Stimulated activated CD8-positive, alpha-beta memory T cell treated with anti-CD3 and anti-CD28 coated beads, Interleukin-4, amount 100 ng/mL, for 1 hour (primary cell): Measurements from ENCODE around the gene LCN1.
A peak's percentile ranks its signal among the peaks of the same experiment; 100 is the strongest.
"Not testable (repeated sequence)": the region's sequence is repeated elsewhere in the genome, so short reads cannot be mapped to it uniquely, and the experiment has no call there.

ENCODE experiments used
- DNase-seq, 2 donors: peaks; one replicate each; pipeline ENCODE4 v3.0.0-alpha.2; 2020; ENCODE audit warnings: low read depth in 2 of 2, low spot score in 1 of 2

Gene LCN1

DNA sequence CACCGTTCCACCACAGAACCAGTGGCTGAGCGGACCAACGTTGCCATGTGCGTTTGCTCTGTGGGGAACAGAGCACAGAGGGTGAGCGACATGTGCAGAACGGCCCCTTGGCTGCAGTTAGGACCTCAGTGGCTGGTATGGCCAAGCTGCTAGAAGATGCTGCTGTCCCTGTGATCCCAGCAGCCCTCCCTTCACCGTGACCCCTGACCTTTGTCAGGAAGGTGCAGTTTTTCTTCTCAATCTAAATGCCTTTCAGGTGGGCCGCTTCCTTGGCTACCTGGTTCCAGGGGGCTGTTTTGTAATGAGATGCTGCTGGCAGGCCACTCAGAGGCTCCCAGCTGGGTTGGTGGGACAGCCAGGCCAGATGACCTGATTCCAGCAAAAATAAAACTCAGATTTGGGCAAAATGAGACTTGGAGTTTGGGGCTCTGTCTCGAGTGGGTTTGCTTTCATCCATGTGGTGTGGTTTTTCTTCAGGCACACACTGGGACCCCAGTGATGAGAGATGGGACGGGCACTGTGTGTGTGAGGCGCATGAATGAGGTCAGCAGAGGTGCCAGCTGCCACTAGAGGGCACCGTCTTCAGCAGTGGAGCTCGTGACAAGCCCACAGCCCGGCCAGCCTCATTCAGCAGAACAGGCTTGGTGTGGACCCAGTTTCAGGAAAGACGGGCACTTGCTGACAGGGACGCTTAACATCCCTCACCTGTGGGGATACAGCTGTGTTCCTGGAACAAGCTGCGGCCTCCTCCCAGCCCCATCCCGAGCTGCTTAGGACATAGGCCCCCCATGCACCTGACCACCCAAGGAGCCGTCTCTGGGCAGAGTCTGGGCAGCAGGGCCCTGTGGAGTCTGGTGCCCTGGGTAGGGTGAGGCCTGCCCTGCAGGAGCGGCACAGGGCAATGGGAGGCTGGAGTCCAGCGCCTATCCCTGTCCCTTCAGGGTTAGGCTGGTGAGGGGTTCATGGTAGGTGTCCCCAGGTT is 16.7 kb upstream of the LCN1 start:
- DNase-seq: peak in 1 of 2 donors; percentile 32

DNA sequence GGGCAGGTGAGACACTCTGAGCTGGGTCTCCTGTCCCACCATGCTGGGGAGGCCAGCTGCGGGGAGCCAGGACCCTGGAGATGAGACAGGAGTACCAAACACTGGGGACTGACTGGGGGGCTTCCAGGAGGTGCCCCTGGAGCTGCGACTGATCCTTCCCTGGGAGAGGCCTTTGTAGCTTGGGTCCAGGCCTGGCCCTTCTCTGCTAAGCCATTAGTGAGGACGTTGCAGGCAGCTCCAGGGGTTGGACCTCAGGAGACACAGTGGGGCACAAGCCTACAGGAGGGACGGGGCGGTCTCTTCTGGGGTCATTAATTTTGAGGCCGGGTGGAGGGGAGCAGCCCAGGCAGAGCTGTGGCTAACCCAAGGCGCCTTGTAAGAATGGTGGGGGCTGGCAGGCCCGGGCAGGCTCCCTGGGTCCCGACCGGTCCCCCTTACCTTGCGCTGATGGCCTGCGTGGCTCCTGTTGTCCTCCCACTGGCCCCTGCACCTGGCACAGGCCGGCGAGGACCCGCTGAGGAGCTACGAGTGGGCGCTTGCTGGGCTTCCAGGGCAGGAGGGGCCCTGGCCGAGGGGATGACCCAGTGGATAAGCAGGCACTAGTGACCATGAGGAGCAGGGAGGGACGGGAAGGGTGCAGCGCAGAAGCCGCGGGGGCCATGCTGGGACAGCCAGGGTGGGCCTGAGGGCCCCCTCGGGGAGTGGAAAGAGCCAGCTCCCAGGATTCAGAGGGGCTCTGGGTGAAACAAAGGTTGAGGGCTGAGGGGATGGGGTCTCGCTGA is 15.6 kb upstream of the LCN1 start:
- no peak for DNase-seq

DNA sequence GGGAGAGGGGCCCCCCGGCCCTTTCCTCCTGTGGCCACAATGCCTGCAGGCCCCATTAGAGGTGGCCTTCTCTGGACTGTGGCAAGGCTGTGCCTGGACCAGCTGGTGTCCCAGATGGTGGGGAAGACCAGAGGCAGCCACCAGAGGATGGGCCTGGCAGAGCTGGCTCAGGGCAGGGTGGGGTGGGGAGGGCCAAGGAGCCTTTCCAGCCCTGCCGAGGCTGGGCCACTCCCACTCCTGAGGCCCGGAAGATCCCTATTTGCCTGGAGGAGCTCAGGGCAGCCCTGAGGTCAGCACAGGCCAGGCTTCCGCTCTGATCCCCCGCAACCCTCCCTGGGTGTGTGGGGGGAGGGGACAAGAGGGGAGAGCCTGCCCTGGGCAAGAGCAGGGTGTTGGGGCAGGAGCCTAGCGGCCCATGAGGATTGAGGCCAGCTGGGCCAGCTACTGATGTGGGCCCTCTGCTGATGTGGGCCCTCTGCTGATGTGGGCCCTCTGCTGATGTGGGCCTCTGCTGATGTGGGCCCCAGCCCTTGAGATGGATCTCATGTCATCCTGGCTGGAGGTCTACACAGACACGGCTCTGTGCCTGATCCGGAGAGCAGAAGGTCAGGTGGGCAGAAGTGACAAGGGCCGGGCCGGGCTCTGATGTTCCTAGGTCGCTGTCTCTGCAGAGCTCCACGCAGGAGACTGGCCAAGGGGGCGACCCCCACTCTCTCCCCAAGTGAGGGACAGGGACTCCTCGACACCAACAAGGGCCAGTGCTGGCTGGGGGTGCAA is 14.7 kb upstream of the LCN1 start:
- no peak for DNase-seq

DNA sequence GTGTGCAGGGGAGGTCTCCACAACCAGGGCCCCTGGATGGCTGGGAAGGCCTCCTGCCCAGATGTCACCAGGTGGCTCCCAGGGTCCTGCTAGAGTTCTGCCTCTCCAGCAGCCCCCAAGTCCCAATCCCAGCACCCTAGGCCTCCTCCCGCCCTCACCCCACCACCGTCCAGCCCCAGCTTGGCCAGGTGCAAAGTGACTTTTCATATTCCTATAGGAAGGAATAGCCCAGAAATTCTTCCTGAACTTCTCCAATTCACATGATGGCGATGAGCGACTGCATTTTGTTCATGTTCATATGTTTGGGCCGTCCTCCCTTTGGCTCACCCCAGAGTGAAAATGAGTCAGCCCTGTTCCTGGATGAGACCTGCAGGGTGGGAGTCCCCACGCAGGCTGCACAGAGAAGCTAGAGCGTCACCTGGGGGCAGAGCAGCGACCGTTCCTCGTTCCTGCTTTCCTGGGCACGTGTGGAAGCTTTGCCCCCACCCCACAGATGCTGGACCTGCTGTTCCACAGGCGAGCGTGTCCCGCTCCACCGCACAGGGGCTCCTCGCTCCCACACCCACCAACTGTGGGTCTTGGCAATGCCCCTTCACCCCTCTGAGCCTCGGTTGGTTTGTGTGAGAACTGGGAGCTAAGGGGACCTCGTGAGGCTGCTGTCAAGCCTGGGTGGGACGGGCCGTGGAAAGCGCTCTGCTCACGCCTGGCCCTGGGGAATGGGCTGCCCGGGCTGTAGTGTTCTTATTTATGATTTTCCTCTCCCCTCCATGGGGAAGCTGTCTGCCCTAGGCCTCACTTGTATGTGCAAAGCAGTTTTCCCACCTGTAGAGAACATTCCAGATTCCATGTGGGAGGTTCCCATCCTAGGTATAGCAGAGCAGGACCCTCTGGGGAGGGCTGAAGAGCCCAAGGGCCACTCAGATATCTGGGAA is 13.9 kb upstream of the LCN1 start:
- no peak for DNase-seq

DNA sequence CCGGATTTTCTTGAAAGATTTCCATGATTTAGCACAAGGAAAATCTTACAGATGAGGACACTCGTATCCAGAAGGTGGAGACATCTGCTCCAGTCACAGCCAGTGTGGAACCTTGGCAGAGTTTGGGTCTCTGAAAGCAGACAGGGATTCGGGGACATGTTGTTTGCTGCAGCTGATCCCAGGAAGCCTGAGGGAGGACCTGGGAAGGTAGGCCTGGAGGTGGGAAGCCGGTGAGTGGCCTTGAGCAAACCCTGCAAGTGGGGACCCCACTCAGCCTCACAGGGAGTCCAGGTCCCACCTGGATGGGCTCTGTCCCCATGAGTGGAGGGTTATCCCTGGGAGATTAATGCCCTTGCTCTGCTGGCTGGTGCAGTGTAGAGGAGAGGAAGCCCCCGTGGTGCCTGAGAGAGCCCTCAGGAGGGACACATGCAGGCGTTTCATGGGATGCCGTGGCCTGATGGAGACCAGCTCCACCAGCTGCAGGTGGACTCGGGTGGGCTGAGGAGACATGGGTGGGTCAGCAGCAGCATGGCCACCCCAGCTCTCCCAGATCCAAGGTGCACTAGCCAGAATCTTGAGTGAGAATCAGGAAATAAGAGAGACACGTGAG is 12.9 kb upstream of the LCN1 start:
- no peak for DNase-seq

DNA sequence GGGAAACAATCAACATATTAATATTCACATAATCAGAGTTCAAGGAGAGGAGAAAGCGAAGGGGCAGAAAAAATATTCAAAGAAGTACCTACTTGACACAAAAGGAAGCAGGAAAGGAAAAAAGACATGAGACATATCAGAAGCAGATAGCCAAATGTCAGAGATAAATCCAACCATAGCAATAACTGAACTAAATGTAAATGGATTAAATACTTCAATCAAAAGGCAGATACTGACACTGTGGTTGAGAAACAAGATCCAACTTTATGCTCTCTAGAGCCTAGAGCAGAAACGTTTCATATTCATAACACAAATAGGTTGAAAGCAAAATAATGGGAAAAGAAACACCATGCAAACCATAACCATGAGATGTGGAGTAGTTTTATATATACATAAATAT is 11.8 kb upstream of the LCN1 start:
- DNase-seq: no peak

DNA sequence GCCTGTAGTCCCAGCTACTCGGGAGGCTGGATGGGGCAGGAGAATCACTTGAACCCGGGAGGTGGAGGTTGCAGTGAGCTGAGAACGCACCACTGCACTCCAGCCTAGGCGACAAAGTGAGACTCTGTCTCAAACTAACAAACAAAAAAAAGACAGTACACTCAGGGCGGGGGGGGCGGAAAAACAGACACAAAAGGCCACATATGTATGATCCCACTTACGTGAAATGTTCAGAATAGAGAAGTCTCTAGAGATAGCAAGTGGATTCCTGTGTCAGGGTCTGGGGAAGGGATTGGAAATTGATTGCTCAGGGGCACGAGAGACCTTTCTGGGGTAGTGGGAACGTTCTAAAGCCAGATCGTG is 9.0 kb upstream of the LCN1 start:
- DNase-seq: no peak

DNA sequence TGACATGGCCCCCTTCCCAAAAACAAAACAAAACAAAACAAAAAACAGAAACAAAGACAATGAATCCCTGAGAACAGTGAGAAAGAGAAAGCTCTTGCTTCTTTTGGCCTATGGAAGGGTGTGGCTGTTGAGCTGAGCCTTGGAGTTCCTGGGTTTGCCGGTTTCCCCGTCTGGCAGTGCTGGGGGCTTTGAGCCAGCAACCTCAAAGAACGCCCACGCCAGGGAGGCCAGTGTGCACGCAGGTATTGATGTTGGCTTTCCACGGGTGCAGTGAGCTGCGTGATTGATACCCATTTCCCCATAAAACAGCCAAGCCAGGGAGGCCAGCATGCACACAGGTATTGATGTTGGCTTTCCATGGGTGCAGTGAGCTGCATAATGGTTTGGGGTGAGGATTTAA is 8.3 kb upstream of the LCN1 start:
- no peak for DNase-seq

DNA sequence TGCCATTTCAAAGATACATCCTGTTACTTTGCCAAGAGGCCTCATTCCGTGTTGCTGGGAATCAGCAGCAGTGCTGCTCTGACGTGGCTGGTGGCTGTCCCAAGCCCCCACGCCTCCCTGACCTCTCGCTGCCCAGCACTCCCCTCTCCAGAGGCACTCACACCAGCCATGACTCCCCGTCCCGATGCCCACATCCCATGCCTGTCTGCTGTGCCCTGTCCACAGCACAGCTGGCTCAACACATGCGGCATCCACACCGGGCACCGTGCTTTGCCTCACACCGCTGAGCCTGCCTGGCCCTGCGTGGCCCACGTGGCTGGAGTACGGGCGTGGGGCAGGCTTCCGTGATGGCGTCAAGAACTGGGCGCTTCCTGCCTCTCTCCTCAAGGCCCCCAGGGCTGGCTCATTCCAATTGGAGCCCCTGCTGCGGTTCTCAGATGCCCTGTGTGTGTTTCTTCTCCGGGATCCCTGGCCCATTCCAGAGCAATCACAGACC is 7.8 kb upstream of the LCN1 start:
- DNase-seq: no peak

DNA sequence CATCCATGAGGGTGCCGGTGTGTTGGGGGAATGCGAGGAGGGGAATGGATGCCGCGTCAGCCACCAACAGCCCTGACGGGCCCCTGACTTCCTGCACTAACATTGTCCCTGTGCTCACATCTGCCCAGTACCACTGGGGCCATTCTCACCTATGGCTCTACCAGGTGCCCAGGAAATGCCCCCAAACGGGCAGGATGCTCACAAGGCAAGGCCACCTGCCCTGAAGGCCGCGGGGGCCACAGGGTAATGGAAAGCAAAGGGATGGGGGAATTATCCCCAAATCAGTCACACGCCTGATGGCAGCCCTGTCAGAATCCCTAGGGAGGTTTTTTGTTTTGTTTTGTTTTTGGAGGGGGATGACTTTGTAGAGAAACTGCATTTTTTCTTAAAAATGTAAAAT is 7.3 kb upstream of the LCN1 start:
- not testable (repeated sequence) for DNase-seq

DNA sequence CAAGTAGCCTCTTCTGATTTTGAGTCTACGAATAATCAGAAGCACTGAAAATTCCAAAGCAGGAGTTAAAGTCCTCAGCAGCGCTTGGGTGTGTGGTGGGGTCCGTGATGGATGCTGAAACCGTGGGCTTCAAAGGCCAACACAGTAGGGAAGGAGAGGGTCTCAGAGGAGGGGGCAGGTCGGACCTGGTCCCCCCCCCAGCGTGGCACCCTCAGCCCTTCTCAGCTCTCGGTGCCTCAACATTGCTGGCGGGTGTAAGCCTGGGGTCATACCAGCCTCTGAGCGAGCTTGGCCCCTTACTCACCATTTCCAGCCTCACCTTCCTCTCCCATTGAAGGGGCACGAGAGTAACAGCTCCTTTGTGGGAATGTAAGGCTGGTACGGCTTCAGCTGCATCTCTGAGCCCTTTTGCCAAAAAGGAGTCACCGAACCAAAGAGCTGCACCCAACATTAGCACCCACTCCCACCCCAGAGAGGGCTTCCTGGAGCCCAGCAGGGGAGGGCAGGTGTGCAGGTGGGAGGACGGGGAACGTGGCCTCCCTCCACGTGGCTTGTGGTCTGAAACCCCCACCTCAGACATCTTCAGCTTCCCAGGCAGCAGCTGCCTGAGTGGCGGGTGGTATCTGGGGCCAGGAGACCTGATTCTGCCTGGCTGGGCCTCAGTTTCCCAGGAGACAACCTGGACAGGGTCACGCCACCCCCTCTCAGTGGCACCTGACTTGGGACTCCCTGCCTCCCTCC is 6.7 kb upstream of the LCN1 start:
- no peak for DNase-seq

DNA sequence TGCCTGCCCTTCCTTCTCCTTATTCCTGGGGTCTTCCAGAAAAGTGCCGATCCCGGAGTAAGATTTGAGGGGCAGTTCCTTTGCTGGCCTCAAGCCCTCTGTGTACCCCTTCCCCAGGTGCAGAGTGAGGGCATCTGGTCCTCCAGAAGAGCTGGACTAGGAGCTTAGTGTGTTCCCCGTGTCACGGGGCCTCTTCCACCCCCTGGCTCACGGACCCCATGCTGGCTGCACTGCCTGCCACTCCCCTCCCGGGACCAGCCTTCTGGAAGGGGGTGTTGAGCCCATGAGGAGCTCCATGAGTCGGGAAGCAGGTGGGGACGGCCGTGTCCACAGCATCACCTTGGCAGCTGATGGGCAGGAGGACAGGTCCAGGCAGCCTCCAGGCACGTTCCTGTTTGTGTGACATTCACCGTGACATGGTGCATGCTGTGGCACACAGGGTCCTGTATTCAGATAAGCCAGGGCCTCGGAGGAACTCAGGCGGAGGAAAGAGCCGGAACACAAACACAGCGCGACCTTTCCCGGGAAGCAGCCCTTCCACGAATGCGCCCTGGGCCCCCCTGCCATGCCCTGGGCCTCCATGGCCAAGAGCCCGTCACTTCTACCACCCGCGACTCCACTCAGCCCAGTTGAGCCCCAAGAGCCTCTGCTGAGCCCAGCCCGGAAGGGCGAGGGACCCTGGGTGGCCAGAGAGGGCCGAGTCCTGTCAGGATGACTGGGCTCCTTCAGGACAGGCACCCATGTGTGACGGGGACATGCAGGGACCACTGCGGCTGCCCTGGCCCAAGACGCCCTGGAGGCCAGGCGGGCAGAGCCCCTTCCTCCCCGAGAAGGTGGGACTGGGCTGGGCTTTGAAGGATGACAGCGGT is 5.9 kb upstream of the LCN1 start:
- DNase-seq: no peak

DNA sequence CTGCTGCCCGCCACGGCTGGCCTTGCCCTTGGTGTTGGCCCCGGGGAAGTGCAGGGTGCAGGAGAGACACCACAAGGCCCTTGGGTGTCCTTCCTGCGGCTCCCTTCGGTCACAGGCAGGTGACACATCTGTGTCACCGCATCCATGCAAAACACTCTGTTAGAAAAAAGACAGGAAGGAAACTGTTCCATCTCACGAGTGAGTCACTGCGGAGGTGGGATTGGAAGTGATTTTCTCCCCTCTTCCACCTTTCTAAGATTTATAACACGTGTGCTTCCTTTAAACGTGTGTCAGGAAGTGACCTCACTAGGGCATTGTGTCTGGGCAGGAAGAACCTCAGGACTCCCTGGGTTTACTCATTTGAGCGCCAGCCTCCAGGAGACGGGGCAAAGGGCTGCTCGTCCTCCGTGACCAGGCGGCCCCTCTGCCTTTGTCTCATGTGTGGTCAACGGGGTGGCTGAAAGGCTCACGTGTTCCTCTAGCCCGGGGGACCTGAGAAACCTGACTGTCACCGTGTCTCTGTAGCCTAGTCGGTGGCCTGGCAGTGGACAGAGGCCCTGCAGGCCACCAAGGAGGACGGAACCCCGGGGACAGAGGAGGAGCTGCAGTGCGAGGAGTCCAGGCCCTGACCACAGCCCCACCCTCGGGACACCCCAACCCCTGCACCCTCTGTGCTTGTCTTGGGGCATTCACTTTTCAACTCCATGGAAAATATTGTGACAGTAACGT is 4.9 kb upstream of the LCN1 start:
- no peak for DNase-seq

DNA sequence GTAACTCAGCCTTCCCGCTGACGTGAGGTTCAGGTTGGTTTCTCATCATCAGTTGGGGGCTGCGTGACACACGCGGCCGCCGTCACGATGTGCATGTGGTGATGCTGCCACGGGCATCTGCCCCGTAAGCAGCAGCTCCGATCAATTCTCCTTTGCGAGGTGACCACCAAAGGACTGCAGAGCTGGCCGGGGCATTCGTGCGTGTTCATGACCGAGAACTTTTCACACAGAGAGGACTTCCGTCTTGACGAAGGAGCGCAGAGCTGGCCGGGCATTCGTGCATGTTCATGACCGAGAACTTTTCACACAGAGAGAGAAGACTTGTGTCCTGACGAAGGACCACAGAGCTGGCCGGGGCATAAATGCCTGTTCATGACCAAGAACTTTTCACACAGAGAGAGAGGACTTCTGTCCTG is 3.8 kb upstream of the LCN1 start:
- DNase-seq: no peak

DNA sequence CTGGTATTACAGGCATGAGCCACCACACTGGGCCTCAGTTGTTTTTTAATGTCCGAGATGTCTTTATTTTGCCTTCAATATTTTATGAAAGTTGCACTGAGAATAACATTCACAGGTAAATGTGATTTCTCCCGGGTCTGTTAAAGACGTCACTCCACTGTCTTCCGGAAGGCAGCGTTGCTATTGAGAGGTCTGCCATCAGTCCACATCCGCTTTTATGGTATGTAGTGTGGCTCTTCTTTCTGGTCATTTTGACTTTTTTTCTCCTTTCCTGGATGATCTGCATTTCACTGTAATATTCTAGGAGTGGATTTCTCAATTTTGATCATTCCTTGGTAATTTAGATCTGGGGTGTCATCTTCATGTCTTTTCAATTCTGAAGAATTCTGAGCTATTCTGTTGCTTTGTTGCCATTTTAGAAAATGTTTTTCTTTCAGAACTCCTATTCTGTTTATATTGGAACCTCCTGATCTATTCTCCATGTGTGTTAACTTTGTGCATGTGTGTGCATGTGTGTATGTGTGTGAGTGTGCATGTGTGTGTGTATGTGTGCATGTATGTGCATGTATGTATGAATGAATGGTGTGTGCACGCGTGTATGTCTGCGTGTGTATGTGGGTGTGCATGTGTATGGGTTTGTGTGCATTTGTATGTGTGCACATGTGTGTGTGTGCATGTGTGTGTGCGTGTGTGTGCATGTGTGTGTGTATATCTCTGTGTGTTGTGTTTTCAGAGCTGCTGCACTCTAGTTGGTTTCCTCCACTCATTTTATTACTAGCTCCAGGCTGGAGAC is 1.9 kb upstream of the LCN1 start:
- no peak for DNase-seq

DNA sequence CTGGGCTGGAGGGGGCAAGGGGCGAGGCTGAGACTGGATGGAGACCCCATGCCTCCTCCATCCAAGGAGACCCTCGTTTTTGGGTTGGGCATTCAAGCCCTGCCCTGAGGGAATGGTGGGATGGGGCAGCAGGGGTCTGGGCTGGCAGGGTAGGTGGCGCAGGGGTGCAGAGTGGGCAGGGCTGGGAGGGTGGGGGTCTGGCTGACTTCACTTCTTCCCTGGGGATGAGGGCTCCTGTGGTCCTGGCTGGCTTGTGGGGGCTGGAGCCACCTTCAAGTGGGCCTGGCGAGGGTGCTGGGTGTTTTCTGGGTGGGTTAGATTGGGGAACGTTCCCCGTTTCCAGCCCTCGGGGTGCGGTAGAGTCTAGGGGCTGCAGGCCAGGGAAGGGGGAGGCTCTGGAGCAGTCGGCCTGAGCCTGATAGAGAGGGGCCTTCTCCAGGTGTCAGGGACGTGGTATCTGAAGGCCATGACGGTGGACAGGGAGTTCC is 412 bp downstream of the LCN1 start:
- no peak for DNase-seq
